Fibroblast of skin of scalp (primary cell): ENCODE measurements around the gene ACYP2.

Experiments
- DNase-seq: peaks from one replicate; pipeline ENCODE4 v3.0.0-alpha.2; 2013

ACYP2 gene

DNA sequence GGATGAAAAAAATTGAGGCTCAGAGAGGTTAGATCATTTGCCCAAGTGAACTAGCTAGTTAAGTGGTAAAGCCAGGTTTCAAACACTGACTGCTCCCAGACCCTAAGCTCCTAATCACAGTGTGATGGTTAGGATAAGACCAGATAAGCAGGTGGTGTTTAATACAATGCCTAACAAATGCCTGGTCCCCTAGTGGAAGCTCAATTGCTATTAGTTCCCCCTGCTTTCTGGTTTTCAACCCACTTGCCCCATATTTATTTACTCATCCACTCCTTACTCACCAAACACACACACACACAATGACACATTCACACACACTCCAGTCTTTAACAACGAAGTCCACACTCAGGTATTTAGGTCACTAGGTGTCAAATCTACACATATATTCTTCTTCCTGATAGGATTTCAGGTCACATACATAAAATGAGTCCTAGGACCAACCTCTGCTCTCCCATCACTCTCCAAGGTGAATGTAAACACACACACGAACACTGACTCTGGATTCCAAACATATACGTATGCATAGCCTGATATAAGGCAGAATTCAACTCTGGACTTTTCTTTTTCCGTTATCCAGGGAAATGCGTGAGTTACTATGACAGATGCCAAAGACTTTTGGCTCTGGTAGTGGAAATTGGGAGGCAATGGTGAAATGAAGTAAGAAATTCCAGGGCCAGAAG, 214.2 kb downstream of the ACYP2 start:
- no peak for DNase-seq

DNA sequence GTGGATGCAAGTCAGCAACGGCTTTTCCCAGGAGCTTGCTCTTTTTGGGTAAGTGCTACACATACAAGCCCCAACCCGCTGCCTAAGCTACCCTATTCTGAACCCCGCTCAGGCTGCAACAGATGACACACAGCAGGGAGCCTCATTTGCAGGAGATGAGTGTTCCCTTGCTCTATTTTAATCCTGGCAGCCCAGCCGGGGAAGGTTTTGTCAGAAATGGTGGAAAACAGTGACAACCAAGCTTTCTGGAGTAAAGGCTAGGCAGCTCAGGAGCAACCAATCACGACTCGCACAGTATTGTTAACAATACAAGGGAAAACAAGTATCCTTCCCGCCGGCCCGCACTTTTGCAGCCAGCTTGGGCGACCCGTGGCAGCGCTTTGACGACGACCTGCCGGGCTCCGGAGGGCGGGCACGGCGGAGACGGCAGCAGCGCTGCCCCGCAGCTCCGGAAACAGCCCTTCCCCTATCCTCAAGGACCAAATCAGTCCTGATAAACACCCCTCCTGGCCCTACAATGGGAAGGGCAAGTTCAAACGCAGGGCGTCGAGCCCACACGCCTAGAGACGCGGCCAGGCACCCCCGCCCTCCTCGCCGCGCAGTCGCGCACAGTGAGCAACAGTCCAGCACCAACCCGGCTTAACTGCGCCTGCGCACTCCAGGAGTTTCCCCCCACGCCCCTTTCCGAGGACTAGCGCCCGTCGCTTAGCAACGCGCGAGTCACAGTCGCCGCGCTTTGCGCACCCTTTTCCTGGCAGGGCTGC, 214.9 kb downstream of the ACYP2 start:
- peak; percentile 96 for DNase-seq

DNA sequence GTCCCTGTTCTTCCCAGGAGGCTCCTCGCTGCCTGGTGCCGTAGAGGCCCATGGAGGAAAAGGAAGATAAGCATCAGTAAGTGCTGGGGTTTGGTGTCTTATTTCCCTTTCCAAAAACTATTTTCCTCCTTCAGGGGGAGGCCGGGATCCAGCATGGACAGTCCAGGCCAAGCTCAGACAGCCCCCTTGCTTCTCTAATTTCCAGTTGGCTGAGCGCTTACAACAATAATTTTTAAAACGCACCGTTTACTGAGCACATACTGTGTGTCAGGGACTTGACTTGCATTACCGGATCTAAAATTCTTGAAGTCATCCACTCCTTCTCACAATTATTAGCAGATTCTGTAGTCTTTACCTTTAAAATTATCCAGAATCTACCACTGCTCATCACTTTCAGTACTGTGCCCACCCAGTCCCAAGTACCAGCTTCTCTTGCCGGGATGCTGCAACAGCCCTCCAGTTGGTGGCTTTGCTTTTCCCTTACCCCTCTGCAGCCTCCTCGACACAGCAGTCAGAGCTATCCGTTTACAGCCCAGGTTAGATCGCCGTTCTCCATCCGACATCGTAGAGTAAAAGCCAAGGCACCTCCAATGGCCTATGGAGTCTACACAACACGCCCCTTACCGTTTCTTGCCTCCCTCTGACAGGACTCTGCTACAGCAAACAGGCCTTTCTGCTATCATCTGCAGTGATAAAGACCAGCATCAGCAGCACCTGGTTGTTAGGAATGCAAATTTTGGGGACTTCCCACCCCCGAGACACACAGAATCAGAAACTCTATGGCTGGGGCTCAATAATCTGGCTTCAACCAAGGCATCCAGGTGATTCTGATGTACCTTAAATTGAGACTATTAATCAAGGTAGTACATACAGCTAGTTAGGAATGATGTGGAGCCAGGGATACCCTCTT, 215.8 kb downstream of the ACYP2 start:
- no peak for DNase-seq

DNA sequence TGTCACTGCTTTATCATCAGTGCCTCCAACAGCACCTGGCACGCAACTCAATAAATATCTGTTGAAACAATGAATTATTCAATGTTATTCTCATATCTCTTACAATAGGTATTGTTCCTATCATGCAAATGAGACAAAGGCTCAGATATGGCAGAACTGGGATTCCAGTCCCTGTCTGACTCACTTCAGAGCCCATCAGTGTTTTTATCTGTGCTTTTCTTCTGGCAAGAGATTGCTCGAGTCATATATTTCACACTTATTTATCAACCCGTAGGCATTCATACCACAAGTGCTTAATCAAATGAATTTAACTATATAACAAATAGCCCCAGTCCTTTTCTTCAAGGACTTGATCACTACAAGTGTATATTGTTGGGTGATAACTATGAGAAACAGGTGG, 217.0 kb downstream of the ACYP2 start:
- no peak for DNase-seq

DNA sequence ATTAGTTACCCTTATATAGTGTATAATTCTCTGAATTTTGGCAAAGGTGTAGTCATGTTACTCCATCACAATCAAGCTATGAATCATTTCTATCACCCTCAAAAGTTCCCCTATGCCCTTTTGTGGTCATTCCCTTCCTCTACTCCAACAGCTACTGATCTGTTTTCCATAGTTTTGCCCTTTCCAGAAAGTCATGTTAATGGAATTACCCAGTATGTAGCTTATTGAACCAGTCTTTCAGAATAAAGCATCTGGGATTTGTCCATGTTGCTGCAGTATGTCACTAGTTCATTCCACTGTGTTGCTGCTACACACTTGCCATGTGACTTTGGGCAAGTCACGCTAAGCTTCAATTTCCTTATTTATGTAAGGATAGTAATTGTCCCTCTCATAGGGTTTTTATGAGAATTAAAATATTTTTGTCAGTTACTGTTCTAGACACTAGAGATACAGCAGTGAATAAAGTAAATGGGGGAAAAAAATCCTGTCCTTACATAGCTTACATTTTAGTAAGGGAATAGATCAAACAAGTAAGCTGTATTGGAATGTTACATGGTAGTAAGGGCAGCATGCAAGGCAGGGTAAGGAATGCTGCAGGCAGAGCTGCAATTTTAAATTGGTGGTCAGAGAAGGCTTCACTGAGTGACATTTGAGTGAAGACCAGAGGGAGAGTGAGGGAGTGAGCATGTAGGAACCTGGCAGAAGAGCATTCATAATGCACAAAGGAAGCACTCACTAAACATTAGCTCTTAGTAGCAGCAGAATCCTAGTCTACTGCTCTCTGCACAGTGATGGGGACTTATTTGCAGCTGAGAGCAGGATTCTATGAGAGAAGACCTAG, 220.9 kb downstream of the ACYP2 start:
- peak; percentile 91 for DNase-seq

DNA sequence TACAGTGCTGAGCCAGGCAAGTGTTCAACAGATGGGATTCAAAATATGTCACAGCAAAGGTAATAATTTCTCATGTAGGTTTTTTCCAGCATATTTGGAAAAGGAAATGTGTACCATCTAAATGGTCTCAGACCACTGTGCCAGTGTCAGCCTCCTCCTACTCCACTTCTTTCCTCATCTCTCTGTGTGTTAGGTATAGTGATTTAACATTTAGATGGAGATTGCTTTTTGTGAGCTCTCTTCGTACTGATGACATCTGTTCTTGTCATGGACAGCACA, 221.5 kb downstream of the ACYP2 start:
- DNase-seq = no peak

DNA sequence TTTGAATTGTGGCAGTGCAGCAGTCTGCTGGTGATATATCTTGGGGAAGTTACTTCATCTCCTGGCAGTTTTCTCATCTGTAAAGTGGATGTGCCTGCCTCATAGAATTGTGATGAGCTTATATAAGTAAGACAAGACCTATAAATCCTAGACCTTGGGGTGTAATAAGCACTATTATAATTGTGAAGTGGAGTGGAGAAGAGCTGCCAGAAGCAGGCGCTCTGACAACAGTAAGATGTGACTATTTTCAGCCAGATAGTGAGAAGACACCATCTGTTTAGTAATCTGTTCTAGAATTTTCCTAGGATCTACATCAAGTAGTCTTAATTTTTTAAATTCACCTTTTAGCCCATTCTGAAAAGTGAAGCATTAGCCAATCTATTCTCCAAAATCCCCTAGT, 226.2 kb downstream of the ACYP2 start:
- DNase-seq = no peak

DNA sequence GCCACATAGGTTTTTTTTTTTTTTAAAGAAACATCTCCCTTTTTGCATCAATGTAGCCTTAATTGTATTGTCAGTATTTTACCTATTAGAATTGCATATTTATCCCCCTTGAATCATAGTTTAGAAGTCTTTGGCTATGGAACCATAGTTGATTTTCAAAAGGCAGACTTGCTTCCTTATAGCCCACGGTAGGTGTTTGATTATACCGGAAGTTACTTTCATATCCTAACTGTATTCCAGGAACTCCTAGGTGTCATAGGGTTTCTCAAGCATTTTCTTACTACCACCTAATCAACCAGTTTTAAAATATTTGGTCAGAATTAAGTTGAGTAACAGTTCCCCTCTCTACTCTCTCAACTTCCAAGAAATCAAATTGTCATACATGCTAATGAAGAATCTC, 227.2 kb downstream of the ACYP2 start:
- no peak for DNase-seq

DNA sequence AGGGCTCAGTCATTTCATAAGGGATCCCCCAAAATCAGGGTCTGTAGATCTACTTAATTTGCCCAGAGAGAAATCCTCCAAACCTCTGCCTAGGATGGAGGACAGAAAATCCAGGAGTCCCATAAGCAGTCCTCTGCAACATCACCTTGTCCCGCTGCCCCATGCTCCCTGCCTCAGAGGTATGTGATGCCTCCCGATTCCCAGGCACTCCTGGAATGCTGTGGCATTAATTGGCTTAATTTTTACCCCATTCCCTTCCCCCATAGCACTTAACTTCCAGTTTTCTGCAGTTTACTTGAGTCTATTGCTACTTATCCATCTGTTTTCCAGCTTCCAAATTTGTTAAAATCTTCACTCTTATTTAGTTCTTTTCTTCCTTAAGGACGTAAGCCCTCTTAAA, 232.2 kb downstream of the ACYP2 start:
- no peak for DNase-seq

DNA sequence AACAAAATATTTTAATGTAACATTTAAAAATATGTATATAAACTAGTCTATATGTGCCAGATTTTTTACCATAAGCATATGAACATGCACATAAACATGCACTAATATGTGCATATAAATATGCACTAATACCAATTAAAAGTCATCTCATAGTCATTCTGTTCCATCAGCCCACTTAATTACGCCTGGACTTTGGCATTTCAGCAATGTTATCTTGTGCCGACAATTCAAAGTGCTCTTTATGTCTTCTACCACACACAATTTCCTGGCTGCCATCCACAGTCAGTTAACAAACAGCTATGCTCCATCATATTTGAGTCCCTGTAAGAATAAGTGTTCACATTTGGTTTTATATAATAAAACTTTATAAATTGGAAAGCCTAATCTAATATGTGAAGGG, 233.2 kb downstream of the ACYP2 start:
- DNase-seq = peak; percentile 34

DNA sequence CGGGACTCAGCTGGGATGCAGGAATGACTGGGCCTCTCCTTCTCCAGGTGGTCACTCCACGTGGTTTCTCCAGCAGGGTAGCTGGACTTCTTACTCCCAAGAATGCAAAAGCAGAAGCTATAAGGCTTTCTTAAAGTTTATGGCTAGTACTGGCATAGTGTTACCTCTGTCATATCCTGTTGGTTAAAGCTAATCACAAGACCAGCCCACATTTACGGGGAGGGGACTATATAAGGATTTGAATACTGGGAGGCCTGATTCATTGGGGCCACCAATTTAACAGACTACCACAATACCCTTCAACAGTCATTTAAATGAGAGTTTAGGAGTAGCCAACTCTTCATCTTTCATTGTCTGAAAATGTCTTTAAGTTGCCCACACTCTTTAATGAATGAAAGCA, 235.0 kb downstream of the ACYP2 start:
- DNase-seq = no peak

DNA sequence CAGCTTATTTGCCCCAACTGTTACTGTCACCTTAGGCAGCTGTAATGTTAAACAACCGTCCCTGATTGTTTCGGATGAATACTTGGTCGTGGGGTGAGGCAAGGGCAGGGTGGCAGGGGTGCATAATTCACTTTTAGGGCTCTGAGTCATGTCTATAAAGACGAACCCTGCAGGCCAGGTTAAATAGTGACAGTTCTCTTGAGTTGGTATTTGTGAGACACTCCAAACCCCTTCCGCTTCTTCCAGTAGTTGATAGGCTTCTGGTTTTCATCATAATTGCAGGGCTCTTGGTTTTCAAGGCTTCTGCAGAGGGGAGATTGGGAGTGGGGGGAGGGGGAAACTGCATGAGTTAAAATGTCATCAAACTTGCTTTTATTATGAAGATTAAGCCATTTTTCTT, 237.8 kb downstream of the ACYP2 start:
- no peak for DNase-seq
